Right cardiac atrium (tissue), 5 donors: ENCODE data around the gene SMARCA4. TPM values are rescaled to one million over a fixed set of nuclear protein-coding genes. Genes with fewer than 3 reads are reported as not detected.
A peak's percentile ranks its signal among the peaks of the same experiment; 100 is the strongest.

Experiments used
- ATAC-seq, 2 donors: fragments of 200-7000 bp; cut with Tn5 transposase; one replicate each; pipeline versions ENCODE4 v1.8.0 to v1.9.1; 2020; ENCODE audit warnings: moderate library complexity in 2 of 2, mild to moderate bottlenecking in 1 of 2
- DNase-seq, 3 donors: peaks; one replicate each; pipeline ENCODE4 v3.0.0-alpha.2; 2020
- H3K27ac ChIP-seq: one replicate; pipeline ENCODE4 v1.5.1; 2013; ENCODE audit warnings: mild to moderate bottlenecking, low read length, control low read depth, moderate library complexity
- H3K27me3 ChIP-seq: one replicate; pipeline ENCODE4 v1.6.1; 2013; ENCODE audit not compliant: control insufficient read depth, insufficient read depth
- H3K4me1 ChIP-seq: one replicate; pipeline ENCODE4 v1.6.1; 2013; ENCODE audit warnings: low read length; ENCODE audit not compliant: control insufficient read depth, insufficient read depth
- H3K4me3 ChIP-seq: one replicate; pipeline ENCODE4 v1.5.1; 2013; ENCODE audit warnings: low read length, control low read depth
- H3K9me3 ChIP-seq: one replicate; pipeline ENCODE4 v1.6.1; 2013; ENCODE audit warnings: low read length; ENCODE audit not compliant: control insufficient read depth
- WGBS: extraction: QIAGEN DNeasy Blood & Tissue Kit; methylation state at CpG from one replicate; pipeline ENCODE4 v1.1.7; 2013; 5-methylcytosine and 5-hydroxymethylcytosine counted together
- intact Hi-C, 4 donors: fragments of 100-400 bp; cut with DNase I; formaldehyde crosslinking; loops; one replicate each; pipeline versions ENCODE4 v1.11.0 to v1.14.0; 2022 to 2023
- polyA plus RNA-seq: library from polyadenylated mRNA; stranded (reverse); fragments of 200-250 nt; gene quantifications from one replicate; pipeline ENCODE4 v1.2.3, GENCODE V29; 2013
- total RNA-seq, 4 donors: library from RNA; stranded (reverse); fragmentation: NEBNext Ultra II Directional; extraction: Animal tissue kit (Norgen Biotek cat#: 25700); gene quantifications; one replicate each; pipeline ENCODE4 v1.2.1, GENCODE V29; 2021
- donor health status: healthy with polysubstance abuse.
- donor health status: DM: no; HTN: yes; CAD: no.
- donor health status: DM: no; HTN: no; CAD: no.
- donor health status: DM: no; HTN: yes; CAD: no; lungs with severe emphysema.
- donor health status: DM: yes; HTN: yes; CAD: no.

Gene SMARCA4
- total and polyA plus RNA-seq, 5 donors: 33.1 to 49.6 (median 44.4) TPM

DNA sequence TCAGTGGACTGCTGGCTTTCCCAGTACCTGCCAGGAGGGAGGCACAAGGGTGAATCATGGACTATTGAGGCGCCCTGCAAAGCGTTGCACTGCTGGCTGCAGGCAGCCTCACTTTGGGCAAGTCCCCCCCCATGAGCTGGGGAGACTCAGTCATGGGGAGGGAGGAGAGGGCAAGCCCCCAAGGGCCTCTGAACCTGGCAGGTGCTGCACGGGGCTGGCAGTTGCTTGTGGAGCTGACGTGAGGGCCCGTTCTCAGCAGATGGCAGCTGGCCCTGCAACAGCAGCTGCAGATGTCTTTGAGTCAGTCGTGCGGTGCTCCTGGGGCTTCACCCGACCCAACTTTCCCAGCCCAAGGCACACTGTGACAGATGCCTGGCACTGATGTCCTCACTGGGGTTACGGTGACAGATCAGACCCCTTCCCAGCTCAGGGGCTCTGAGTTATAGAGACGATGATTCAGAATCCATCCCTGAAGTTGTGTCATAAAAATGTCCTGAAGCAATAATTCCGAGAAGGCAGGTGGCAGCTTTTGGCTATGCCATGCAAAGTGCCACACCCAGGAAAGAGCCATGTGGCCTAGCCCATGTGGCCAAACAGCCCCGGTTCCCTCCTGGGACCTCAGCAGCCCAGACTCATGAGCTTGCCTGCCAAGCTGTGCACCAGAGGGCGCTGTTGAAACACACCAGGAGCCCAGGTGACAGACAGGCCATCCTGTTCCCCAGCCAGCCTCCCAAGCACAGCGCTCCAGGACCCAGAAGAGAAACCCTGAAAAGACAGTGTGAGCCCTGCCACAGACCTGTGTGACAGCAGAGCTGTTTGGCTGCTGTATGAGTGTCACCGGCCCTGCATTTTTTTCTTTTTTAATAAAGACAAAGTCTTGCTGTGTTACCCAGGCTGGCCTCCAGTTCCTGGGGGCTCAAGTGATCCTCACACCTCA lies 74.9 kb downstream of the SMARCA4 start:
- Histone ChIP-seq H3K4me3 (no peak overlapping the region), H3K27me3 (no peaks in the 10 kb centered on the region), H3K27ac (no peak overlapping the region), H3K4me1 (no peaks in the 10 kb centered on the region), H3K9me3 (no peaks in the 10 kb centered on the region)
- ATAC-seq (peak; percentile 92 to 95), DNase-seq (peak; percentile 95 to 98 (median 96))
- WGBS: 44% methylated on average over 15 of the region's 15 CpGs
- intact Hi-C loops: loop anchor here (2.0 to 10.0 kb wide), 4 partner anchors 69 to 169 kb away; no protein-coding TSS in a partner anchor

GRCh38 chr19:11038511-11038910 lies 77.7 kb downstream of the SMARCA4 start:
- WGBS: 90% methylated on average over 4 of the region's 4 CpGs
- no peaks in the 10 kb centered on the region for H3K27me3 ChIP-seq
- no peak overlapping the region for H3K4me3 ChIP-seq
- ATAC-seq: no peak
- H3K27ac ChIP-seq: no peak overlapping the region
- intact Hi-C loops: loop anchor here (5.0 to 10.0 kb wide), 3 partner anchors 66 to 166 kb away; no protein-coding TSS in a partner anchor
- no peaks in the 10 kb centered on the region for H3K4me1 ChIP-seq
- H3K9me3 ChIP-seq: no peaks in the 10 kb centered on the region
- DNase-seq: no peak

GRCh38 chr19:11041194-11041593 lies 80.4 kb downstream of the SMARCA4 start:
- ATAC-seq: no peak

GRCh38 chr19:11041966-11042627 lies 81.3 kb downstream of the SMARCA4 start:
- no peaks in the 10 kb centered on the region for H3K4me1 ChIP-seq
- no peaks in the 10 kb centered on the region for H3K27me3 ChIP-seq
- DNase-seq (no peak), ATAC-seq (peak in 1 of 2 donors; percentile 26)
- no peaks in the 10 kb centered on the region for H3K9me3 ChIP-seq
- H3K4me3 ChIP-seq: no peak overlapping the region
- intact Hi-C loops: no loop called here
- 93% methylated on average over 13 of the region's 13 CpGs for WGBS
- no peak overlapping the region for H3K27ac ChIP-seq

More at GRCh38 chr19:11041194-11041593, 80.4 kb downstream of the SMARCA4 start:
- H3K4me3 ChIP-seq: no peak overlapping the region
- no peaks in the 10 kb centered on the region for H3K27me3 ChIP-seq
- no peak overlapping the region for H3K27ac ChIP-seq
- no peaks in the 10 kb centered on the region for H3K9me3 ChIP-seq
- 96% methylated on average over 33 of the region's 33 CpGs for WGBS
- H3K4me1 ChIP-seq: no peaks in the 10 kb centered on the region
- DNase-seq: no peak
- intact Hi-C loops: no loop called here

DNA sequence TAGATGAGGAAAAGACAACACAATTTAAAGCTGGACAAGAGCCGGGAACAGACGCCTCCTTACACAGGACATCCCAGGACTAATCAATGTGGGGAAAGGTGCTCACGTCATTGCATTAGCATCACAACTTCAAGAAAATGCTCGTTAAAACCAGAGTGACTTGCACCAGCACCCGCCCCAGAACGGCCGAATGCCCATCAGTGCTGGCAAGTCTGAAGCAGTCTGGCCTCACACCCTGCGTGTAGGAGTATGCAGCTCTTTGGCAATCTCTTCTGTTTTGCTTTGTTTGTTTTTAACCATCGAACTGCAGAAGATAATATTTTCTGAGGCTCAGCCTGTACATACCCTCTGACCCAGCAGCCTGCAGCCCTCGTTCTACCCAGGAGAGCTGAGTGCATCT lies 83.6 kb downstream of the SMARCA4 start:
- no peak for DNase-seq
- intact Hi-C loops: no loop called here

GRCh38 chr19:11045536-11045935 lies 84.7 kb downstream of the SMARCA4 start:
- no peak overlapping the region for H3K27ac ChIP-seq
- H3K9me3 ChIP-seq: no peaks in the 10 kb centered on the region
- 97% methylated on average over 4 of the region's 4 CpGs for WGBS
- no peak for DNase-seq
- no peak for ATAC-seq
- no peaks in the 10 kb centered on the region for H3K4me1 ChIP-seq
- H3K27me3 ChIP-seq: no peaks in the 10 kb centered on the region
- intact Hi-C loops: no loop called here
- no peak overlapping the region for H3K4me3 ChIP-seq

More for the DNA sequence above, 83.6 kb downstream of the SMARCA4 start:
- H3K9me3 ChIP-seq: no peaks in the 10 kb centered on the region
- H3K4me1 ChIP-seq: no peaks in the 10 kb centered on the region
- no peak for ATAC-seq
- H3K27ac ChIP-seq: no peak overlapping the region
- H3K27me3 ChIP-seq: no peaks in the 10 kb centered on the region
- 87% methylated on average over 10 of the region's 10 CpGs for WGBS
- H3K4me3 ChIP-seq: no peak overlapping the region

DNA sequence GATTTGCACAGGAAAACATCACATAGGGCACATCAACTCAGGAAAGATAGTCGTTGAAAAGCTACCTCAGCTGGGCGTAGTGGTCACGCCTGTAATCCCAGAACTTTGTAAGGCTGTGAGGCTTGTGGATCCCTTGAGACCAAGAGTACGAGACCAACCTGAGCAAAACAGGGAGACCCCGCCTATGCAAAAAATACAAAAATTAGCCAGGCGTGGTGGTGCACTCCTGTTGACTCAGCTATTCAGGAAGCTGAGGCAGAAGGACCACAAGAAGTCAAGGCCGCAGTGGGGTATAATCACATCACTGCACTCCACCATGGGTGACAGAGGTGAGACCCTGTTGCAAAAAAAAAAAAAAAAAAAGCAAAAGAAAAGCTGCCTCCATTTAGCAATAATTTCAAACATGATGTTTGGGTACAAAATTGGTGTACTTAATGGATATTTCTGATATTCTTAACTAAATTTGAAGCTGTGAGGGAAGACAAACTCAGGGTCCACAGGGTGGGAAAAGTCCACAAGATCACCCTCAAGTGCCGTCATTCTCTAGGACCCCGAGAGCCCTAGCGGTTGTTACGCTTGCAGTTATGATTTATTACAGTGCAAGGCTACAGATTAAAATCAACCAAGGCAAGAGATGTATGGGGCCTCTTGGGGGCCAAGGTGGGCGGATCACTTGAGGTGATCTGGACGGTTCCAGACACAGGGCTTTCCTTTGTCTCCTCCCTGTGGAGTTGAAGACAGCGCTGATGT lies 86.0 kb downstream of the SMARCA4 start:
- 93% methylated on average over 14 of the region's 14 CpGs for WGBS

GRCh38 chr19:11047866-11048265 lies 87.0 kb downstream of the SMARCA4 start:
- no peaks in the 10 kb centered on the region for H3K27me3 ChIP-seq
- H3K4me3 ChIP-seq: no peak overlapping the region
- no peak for ATAC-seq
- no peak overlapping the region for H3K27ac ChIP-seq
- DNase-seq: no peak
- 91% methylated on average over 4 of the region's 4 CpGs for WGBS
- H3K4me1 ChIP-seq: no peaks in the 10 kb centered on the region
- intact Hi-C loops: no loop called here
- no peaks in the 10 kb centered on the region for H3K9me3 ChIP-seq

More for the DNA sequence above, 86.0 kb downstream of the SMARCA4 start:
- no peak for ATAC-seq
- Histone ChIP-seq H3K4me1 (no peaks in the 10 kb centered on the region), H3K27ac (no peak overlapping the region), H3K9me3 (no peaks in the 10 kb centered on the region), H3K4me3 (no peak overlapping the region), H3K27me3 (no peaks in the 10 kb centered on the region)
- DNase-seq: no peak
- intact Hi-C loops: no loop called here

GRCh38 chr19:11050323-11051114 lies 89.7 kb downstream of the SMARCA4 start:
- DNase-seq: no peak
- H3K27me3 ChIP-seq: no peaks in the 10 kb centered on the region
- H3K4me3 ChIP-seq: no peak overlapping the region
- ATAC-seq: peak; percentile 26 to 48
- no peaks in the 10 kb centered on the region for H3K9me3 ChIP-seq
- 82% methylated on average over 9 of the region's 9 CpGs for WGBS
- intact Hi-C loops: no loop called here
- H3K4me1 ChIP-seq: no peaks in the 10 kb centered on the region
- no peak overlapping the region for H3K27ac ChIP-seq

- H3K4me3 ChIP-seq: no peak overlapping the region
- no peaks in the 10 kb centered on the region for H3K9me3 ChIP-seq
- no peaks in the 10 kb centered on the region for H3K27me3 ChIP-seq
- H3K27ac ChIP-seq: no peak overlapping the region
- DNase-seq (no peak), ATAC-seq (no peak)
- WGBS: 56% methylated on average over 4 of the region's 4 CpGs
- no peaks in the 10 kb centered on the region for H3K4me1 ChIP-seq
- intact Hi-C loops: no loop called here
Observed at GRCh38 chr19:11053817-11054195, 93.0 kb downstream of the SMARCA4 start.
